ENCODE results near the gene CCDC195. TPM values are rescaled to one million over a fixed set of nuclear protein-coding genes. Genes with fewer than 3 reads are reported as not detected.

The CCDC195 gene
- total and polyA plus RNA-seq, 2 experiments from 2014 or later, result not detected

GRCh38 chr2:224690868-224691267 is 25.3 kb downstream of the CCDC195 start:
- H3K4me3 ChIP-seq, result no peak overlapping the region
- H3K4me1 ChIP-seq (ENCODE audit: low read depth), result no peaks in the 10 kb centered on the region
- H3K9me3 ChIP-seq (ENCODE audit: low read depth), result no peaks in the 10 kb centered on the region
- DNase-seq (ENCODE audit: low read depth in 1 of 2, low spot score in 1 of 2), result no peak
- no peak overlapping the region for H3K27ac ChIP-seq
- no peaks in the 10 kb centered on the region for H3K27me3 ChIP-seq
- no peak for TF ChIP-seq CTCF (IDR thresholded peaks at IDR 0.05; ENCODE audit: low read depth, low read length)
- H3K36me3 ChIP-seq, result no peaks in the 10 kb centered on the region

GRCh38 chr2:224689539-224689938 is 26.6 kb downstream of the CCDC195 start:
- Histone ChIP-seq H3K36me3 (no peaks in the 10 kb centered on the region), H3K4me3 (no peak overlapping the region)
- no peak for DNase-seq (ENCODE audit: low read depth in 1 of 2, low spot score in 1 of 2)

GRCh38 chr2:224688997-224689396 is 27.2 kb downstream of the CCDC195 start:
- Histone ChIP-seq H3K36me3 (no peaks in the 10 kb centered on the region), H3K9me3 (ENCODE audit: low read depth) (no peaks in the 10 kb centered on the region), H3K27ac (no peak overlapping the region), H3K4me3 (no peak overlapping the region), H3K27me3 (no peaks in the 10 kb centered on the region), H3K4me1 (ENCODE audit: low read depth) (no peaks in the 10 kb centered on the region)
- no peak for TF ChIP-seq CTCF (IDR thresholded peaks at IDR 0.05; ENCODE audit: low read depth, low read length)
- DNase-seq (ENCODE audit: low read depth in 1 of 2, low spot score in 1 of 2), result no peak

More at GRCh38 chr2:224689539-224689938, 26.6 kb downstream of the CCDC195 start:
- Histone ChIP-seq H3K27me3 (no peaks in the 10 kb centered on the region), H3K4me1 (ENCODE audit: low read depth) (no peaks in the 10 kb centered on the region), H3K9me3 (ENCODE audit: low read depth) (no peaks in the 10 kb centered on the region), H3K27ac (no peak overlapping the region)
- TF ChIP-seq CTCF (IDR thresholded peaks at IDR 0.05; ENCODE audit: low read depth, low read length), result no peak

- no peak for TF ChIP-seq CTCF (IDR thresholded peaks at IDR 0.05; ENCODE audit: low read depth, low read length)
- no peak for DNase-seq (ENCODE audit: low read depth in 1 of 2, low spot score in 1 of 2)
- Histone ChIP-seq H3K27me3 (no peaks in the 10 kb centered on the region), H3K4me3 (no peak overlapping the region), H3K36me3 (no peaks in the 10 kb centered on the region), H3K27ac (no peak overlapping the region), H3K9me3 (ENCODE audit: low read depth) (no peaks in the 10 kb centered on the region), H3K4me1 (ENCODE audit: low read depth) (no peaks in the 10 kb centered on the region)
Measured at GRCh38 chr2:224687156-224687555, 29.0 kb downstream of the CCDC195 start.

GRCh38 chr2:224685121-224685520 is 31.0 kb downstream of the CCDC195 start:
- Histone ChIP-seq H3K27me3 (no peaks in the 10 kb centered on the region), H3K9me3 (ENCODE audit: low read depth) (no peaks in the 10 kb centered on the region), H3K4me1 (ENCODE audit: low read depth) (no peaks in the 10 kb centered on the region), H3K27ac (no peak overlapping the region), H3K36me3 (no peaks in the 10 kb centered on the region), H3K4me3 (no peak overlapping the region)
- TF ChIP-seq CTCF (IDR thresholded peaks at IDR 0.05; ENCODE audit: low read depth, low read length), result no peak
- no peak for DNase-seq (ENCODE audit: low read depth in 1 of 2, low spot score in 1 of 2)

- Histone ChIP-seq H3K4me1 (ENCODE audit: low read depth) (no peaks in the 10 kb centered on the region), H3K27me3 (no peaks in the 10 kb centered on the region), H3K4me3 (no peak overlapping the region), H3K9me3 (ENCODE audit: low read depth) (no peaks in the 10 kb centered on the region), H3K27ac (no peak overlapping the region), H3K36me3 (no peaks in the 10 kb centered on the region)
- TF ChIP-seq CTCF (IDR thresholded peaks at IDR 0.05; ENCODE audit: low read depth, low read length), result no peak
- DNase-seq (ENCODE audit: low read depth in 1 of 2, low spot score in 1 of 2), result no peak
Measured at GRCh38 chr2:224682134-224682533, 34.0 kb downstream of the CCDC195 start.
